ENCODE data around the gene RLBP1. TPM values are rescaled to one million over a fixed set of nuclear protein-coding genes. Genes with fewer than 3 reads are reported as not detected.

RLBP1 gene
- total and polyA plus RNA-seq, 2 experiments from 2014 or later: not detected

DNA sequence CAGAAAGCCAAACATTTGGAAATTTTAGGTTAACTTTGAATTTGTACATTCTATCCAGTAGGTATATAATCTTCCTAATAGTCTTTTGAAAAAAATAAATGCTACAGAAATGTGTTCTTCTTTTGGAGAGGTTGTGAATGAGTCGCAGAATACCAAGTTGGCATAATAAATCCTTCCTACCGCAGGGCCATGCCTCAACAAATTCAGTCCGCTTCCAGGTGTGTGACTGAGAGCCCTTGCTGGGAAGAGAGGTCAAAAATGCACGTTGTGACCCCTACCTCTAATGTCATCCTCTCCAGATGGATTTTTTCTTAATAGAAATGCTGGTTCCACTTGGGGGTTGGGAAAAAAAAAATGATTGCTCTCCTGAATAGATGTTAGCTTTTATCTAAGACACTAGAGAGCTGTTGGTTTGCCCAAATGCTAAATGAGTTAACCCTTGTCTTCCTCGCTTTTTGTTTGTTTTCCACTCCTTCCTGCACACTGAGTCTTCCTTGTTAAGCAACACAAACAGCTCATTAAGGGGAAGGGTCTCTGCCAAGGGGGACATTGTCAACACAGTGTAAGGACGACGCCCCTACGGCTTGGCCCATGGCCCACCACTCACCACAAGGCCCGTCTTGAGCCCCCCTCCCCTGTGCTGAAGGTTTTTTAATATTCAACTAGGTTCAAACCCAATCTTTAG is 33.9 kb downstream of the RLBP1 start:
- no peak overlapping the region for H3K4me3 ChIP-seq
- H3K36me3 Mint-ChIP-seq (ENCODE audit: low read depth): peaks cover 9% of the 10 kb centered on the region; the same call in 1 of the 3 replicates
- H3K27ac ChIP-seq (ENCODE audit: low read depth): no peak overlapping the region
- DNase-seq (ENCODE audit: low spot score) (no peak), ATAC-seq (no peak)
- no peak overlapping the region for H3K4me3 Mint-ChIP-seq
- H3K4me1 ChIP-seq (ENCODE audit: insufficient read depth): no peaks in the 10 kb centered on the region
- no peaks in the 10 kb centered on the region for H4K20me1 ChIP-seq (replicated peaks; ENCODE audit: insufficient read depth)
- no peaks in the 10 kb centered on the region for H3K4me1 Mint-ChIP-seq
- H3K4me2 ChIP-seq: no peak overlapping the region
- no peaks in the 10 kb centered on the region for H3K27me3 ChIP-seq (ENCODE audit: insufficient read depth)
- peaks cover 2% of the 10 kb centered on the region for H3K27me3 Mint-ChIP-seq (ENCODE audit: insufficient read depth, low read depth, poor library complexity)
- H3K27ac Mint-ChIP-seq: no peak overlapping the region
- TF ChIP-seq NANOG (IDR thresholded peaks at IDR 0.05; ENCODE audit: borderline replicate concordance) (no peak), CREB1 (CRISPR knock-in tag; IDR thresholded peaks at IDR 0.05; ENCODE audit: low read depth) (no peak), ZNF114 (CRISPR knock-in tag; IDR thresholded peaks at IDR 0.05) (no peak), POLR2AphosphoS5 (IDR thresholded peaks at IDR 0.05; ENCODE audit: low read depth) (no peak), JUNB (IDR thresholded peaks at IDR 0.05; ENCODE audit: unreplicated experiment) (no peak), STAT1 (IDR thresholded peaks at IDR 0.05; ENCODE audit: unreplicated experiment) (no peak), EZH2 (IDR thresholded peaks at IDR 0.05; ENCODE audit: low read depth, unreplicated experiment) (no peak), ZNF331 (CRISPR knock-in tag; IDR thresholded peaks at IDR 0.05; ENCODE audit: low read depth) (no peak), EZH2phosphoT487 (IDR thresholded peaks at IDR 0.05; ENCODE audit: unreplicated experiment) (no peak)
- TF ChIP-seq, protein P1, sequence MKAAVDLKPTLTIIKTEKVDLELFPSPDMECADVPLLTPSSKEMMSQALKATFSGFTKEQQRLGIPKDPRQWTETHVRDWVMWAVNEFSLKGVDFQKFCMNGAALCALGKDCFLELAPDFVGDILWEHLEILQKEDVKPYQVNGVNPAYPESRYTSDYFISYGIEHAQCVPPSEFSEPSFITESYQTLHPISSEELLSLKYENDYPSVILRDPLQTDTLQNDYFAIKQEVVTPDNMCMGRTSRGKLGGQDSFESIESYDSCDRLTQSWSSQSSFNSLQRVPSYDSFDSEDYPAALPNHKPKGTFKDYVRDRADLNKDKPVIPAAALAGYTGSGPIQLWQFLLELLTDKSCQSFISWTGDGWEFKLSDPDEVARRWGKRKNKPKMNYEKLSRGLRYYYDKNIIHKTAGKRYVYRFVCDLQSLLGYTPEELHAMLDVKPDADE (IDR thresholded peaks at IDR 0.05): no peak
- TF ChIP-seq, protein P2, sequence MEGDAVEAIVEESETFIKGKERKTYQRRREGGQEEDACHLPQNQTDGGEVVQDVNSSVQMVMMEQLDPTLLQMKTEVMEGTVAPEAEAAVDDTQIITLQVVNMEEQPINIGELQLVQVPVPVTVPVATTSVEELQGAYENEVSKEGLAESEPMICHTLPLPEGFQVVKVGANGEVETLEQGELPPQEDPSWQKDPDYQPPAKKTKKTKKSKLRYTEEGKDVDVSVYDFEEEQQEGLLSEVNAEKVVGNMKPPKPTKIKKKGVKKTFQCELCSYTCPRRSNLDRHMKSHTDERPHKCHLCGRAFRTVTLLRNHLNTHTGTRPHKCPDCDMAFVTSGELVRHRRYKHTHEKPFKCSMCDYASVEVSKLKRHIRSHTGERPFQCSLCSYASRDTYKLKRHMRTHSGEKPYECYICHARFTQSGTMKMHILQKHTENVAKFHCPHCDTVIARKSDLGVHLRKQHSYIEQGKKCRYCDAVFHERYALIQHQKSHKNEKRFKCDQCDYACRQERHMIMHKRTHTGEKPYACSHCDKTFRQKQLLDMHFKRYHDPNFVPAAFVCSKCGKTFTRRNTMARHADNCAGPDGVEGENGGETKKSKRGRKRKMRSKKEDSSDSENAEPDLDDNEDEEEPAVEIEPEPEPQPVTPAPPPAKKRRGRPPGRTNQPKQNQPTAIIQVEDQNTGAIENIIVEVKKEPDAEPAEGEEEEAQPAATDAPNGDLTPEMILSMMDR (conservative IDR thresholded peaks at IDR 0.05; ENCODE audit: low read depth in 2 of 2): no peak
- TF ChIP-seq, protein P3, sequence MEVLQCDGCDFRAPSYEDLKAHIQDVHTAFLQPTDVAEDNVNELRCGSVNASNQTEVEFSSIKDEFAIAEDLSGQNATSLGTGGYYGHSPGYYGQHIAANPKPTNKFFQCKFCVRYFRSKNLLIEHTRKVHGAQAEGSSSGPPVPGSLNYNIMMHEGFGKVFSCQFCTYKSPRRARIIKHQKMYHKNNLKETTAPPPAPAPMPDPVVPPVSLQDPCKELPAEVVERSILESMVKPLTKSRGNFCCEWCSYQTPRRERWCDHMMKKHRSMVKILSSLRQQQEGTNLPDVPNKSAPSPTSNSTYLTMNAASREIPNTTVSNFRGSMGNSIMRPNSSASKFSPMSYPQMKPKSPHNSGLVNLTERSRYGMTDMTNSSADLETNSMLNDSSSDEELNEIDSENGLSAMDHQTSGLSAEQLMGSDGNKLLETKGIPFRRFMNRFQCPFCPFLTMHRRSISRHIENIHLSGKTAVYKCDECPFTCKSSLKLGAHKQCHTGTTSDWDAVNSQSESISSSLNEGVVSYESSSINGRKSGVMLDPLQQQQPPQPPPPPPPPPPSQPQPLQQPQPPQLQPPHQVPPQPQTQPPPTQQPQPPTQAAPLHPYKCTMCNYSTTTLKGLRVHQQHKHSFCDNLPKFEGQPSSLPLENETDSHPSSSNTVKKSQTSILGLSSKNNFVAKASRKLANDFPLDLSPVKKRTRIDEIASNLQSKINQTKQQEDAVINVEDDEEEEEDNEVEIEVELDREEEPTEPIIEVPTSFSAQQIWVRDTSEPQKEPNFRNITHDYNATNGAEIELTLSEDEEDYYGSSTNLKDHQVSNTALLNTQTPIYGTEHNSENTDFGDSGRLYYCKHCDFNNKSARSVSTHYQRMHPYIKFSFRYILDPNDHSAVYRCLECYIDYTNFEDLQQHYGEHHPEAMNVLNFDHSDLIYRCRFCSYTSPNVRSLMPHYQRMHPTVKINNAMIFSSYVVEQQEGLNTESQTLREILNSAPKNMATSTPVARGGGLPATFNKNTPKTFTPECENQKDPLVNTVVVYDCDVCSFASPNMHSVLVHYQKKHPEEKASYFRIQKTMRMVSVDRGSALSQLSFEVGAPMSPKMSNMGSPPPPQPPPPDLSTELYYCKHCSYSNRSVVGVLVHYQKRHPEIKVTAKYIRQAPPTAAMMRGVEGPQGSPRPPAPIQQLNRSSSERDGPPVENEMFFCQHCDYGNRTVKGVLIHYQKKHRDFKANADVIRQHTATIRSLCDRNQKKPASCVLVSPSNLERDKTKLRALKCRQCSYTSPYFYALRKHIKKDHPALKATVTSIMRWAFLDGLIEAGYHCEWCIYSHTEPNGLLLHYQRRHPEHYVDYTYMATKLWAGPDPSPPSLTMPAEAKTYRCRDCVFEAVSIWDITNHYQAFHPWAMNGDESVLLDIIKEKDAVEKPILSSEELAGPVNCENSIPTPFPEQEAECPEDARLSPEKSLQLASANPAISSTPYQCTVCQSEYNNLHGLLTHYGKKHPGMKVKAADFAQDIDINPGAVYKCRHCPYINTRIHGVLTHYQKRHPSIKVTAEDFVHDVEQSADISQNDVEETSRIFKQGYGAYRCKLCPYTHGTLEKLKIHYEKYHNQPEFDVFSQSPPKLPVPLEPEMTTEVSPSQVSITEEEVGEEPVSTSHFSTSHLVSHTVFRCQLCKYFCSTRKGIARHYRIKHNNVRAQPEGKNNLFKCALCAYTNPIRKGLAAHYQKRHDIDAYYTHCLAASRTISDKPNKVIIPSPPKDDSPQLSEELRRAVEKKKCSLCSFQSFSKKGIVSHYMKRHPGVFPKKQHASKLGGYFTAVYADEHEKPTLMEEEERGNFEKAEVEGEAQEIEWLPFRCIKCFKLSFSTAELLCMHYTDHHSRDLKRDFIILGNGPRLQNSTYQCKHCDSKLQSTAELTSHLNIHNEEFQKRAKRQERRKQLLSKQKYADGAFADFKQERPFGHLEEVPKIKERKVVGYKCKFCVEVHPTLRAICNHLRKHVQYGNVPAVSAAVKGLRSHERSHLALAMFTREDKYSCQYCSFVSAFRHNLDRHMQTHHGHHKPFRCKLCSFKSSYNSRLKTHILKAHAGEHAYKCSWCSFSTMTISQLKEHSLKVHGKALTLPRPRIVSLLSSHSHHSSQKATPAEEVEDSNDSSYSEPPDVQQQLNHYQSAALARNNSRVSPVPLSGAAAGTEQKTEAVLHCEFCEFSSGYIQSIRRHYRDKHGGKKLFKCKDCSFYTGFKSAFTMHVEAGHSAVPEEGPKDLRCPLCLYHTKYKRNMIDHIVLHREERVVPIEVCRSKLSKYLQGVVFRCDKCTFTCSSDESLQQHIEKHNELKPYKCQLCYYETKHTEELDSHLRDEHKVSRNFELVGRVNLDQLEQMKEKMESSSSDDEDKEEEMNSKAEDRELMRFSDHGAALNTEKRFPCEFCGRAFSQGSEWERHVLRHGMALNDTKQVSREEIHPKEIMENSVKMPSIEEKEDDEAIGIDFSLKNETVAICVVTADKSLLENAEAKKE (CRISPR knock-in tag; IDR thresholded peaks at IDR 0.05): no peak
- no peaks in the 10 kb centered on the region; the same call in 1 of the 2 replicates for H3K36me3 ChIP-seq (ENCODE audit: insufficient read depth)
- H3K9me2 ChIP-seq (ENCODE audit: insufficient read depth): no peaks in the 10 kb centered on the region
- no peak overlapping the region for H2AFZ ChIP-seq
- H3K79me2 ChIP-seq (replicated peaks; ENCODE audit: insufficient read depth): no peaks in the 10 kb centered on the region
- H3K9me3 Mint-ChIP-seq: no peaks in the 10 kb centered on the region
- no peaks in the 10 kb centered on the region for H3F3A ChIP-seq (replicated peaks; ENCODE audit: low read depth)
